Mesenchymal stem cell (in vitro differentiated cells and primary cell): ENCODE results near the gene EMB. TPM values are rescaled to one million over a fixed set of nuclear protein-coding genes. Genes with fewer than 3 reads are reported as not detected.
"Not testable (repeated sequence)": the region's sequence is repeated elsewhere in the genome, so short reads cannot be mapped to it uniquely, and the experiment has no call there.

Source experiments
- DNase-seq: peaks from one replicate; pipeline ENCODE4 v3.0.0-alpha.2; 2013
- H2AFZ ChIP-seq: one replicate; pipeline ENCODE4 v1.6.1; 2013; ENCODE audit warnings: low read depth, mild to moderate bottlenecking, control low read depth, inconsistent platforms, low read length, moderate library complexity
- H2AK5ac ChIP-seq: 2 replicates; pipeline ENCODE4 v1.6.1; 2013; ENCODE audit warnings: low read length, moderate library complexity, mild to moderate bottlenecking, inconsistent platforms; ENCODE audit not compliant: severe bottlenecking
- H2BK120ac ChIP-seq: one replicate; pipeline ENCODE4 v1.6.1; 2013; ENCODE audit warnings: low read depth, mild to moderate bottlenecking, inconsistent platforms, low read length, moderate library complexity
- H2BK12ac ChIP-seq, 2 experiments: one replicate each; pipeline ENCODE4 v1.6.1; 2013; ENCODE audit warnings: inconsistent platforms in 2 of 2, low read length in 2 of 2, mild to moderate bottlenecking in 2 of 2, moderate library complexity in 2 of 2, control low read depth in 1 of 2
- H2BK15ac ChIP-seq: one replicate; pipeline ENCODE4 v1.6.1; 2013; ENCODE audit warnings: mild to moderate bottlenecking, low read depth, inconsistent platforms; ENCODE audit not compliant: poor library complexity, severe bottlenecking
- H2BK5ac ChIP-seq: 2 replicates; pipeline ENCODE4 v1.6.1; 2013; ENCODE audit warnings: low read depth, mild to moderate bottlenecking, low read length, control low read depth, inconsistent platforms; ENCODE audit not compliant: poor library complexity, severe bottlenecking
- H3K14ac ChIP-seq, 2 experiments: one replicate each; pipeline ENCODE4 v1.6.1; 2013; ENCODE audit warnings: inconsistent platforms in 2 of 2, low read length in 2 of 2, control low read depth in 1 of 2, mild to moderate bottlenecking in 1 of 2, moderate library complexity in 1 of 2
- H3K18ac ChIP-seq, 2 experiments: one replicate each; pipeline ENCODE4 v1.6.1; 2013; ENCODE audit warnings: inconsistent platforms in 2 of 2, low read length in 2 of 2, control low read depth in 1 of 2, low read depth in 1 of 2, mild to moderate bottlenecking in 1 of 2
- H3K23ac ChIP-seq, 2 experiments: one replicate each; pipeline ENCODE4 v1.6.1; 2013; ENCODE audit warnings: inconsistent platforms in 2 of 2, low read length in 2 of 2, mild to moderate bottlenecking in 2 of 2, moderate library complexity in 2 of 2, control low read depth in 1 of 2
- H3K27ac ChIP-seq: 2 replicates; pipeline ENCODE4 v1.5.1; 2013; ENCODE audit warnings: mild to moderate bottlenecking, moderate library complexity, low read length, control low read depth, inconsistent platforms; ENCODE audit not compliant: poor library complexity, severe bottlenecking
- H3K27me3 ChIP-seq, 2 experiments: 2 replicates each; pipeline versions ENCODE4 v1.6.1 to v1.7.0; 2013; ENCODE audit warnings: low read length in 2 of 2, mild to moderate bottlenecking in 2 of 2, moderate library complexity in 2 of 2, control low read depth in 1 of 2, inconsistent platforms in 1 of 2; ENCODE audit not compliant: control insufficient read depth in 1 of 2, insufficient read depth in 1 of 2
- H3K36me3 ChIP-seq, 2 experiments: 2 replicates each; pipeline versions ENCODE4 v1.6.1 to v1.7.0; 2013; ENCODE audit warnings: low read length in 2 of 2, control low read depth in 1 of 2, inconsistent platforms in 1 of 2, low read depth in 1 of 2, mild to moderate bottlenecking in 1 of 2; ENCODE audit not compliant: insufficient read depth in 2 of 2, control insufficient read depth in 1 of 2
- H3K4ac ChIP-seq, 2 experiments: one replicate each; pipeline ENCODE4 v1.6.1; 2013; ENCODE audit warnings: inconsistent platforms in 2 of 2, low read length in 2 of 2, mild to moderate bottlenecking in 2 of 2, moderate library complexity in 2 of 2, control low read depth in 1 of 2, low read depth in 1 of 2
- H3K4me1 ChIP-seq: 2 replicates; pipeline ENCODE4 v1.6.1; 2013; ENCODE audit warnings: low read depth, low read length, control low read depth; ENCODE audit not compliant: control insufficient read depth, insufficient read depth
- H3K4me2 ChIP-seq: 2 replicates; pipeline ENCODE4 v1.6.1; 2013; ENCODE audit warnings: low read length, mild to moderate bottlenecking, inconsistent platforms; ENCODE audit not compliant: poor library complexity, severe bottlenecking
- H3K4me3 ChIP-seq, 2 experiments: 2 replicates each; pipeline versions ENCODE4 v1.5.1 to v1.7.0; 2013; ENCODE audit warnings: low read length in 2 of 2, mild to moderate bottlenecking in 2 of 2, control low read depth in 1 of 2, low read depth in 1 of 2; ENCODE audit not compliant: insufficient read depth in 1 of 2
- H3K79me1 ChIP-seq: replicated peaks from 2 replicates; pipeline ENCODE4 v1.6.1; 2013; ENCODE audit warnings: mild to moderate bottlenecking, control low read depth, low read length, inconsistent platforms; ENCODE audit not compliant: poor library complexity, severe bottlenecking
- H3K9ac ChIP-seq: 2 replicates; pipeline ENCODE4 v1.7.0; 2013; ENCODE audit warnings: mild to moderate bottlenecking, low read length, moderate library complexity
- H3K9me3 ChIP-seq: 2 replicates; pipeline ENCODE4 v1.7.0; 2013; ENCODE audit warnings: mild to moderate bottlenecking, low read length; ENCODE audit not compliant: control insufficient read depth
- H4K8ac ChIP-seq: one replicate; pipeline ENCODE4 v1.6.1; 2013; ENCODE audit warnings: inconsistent platforms, mild to moderate bottlenecking, low read length, moderate library complexity
- H4K91ac ChIP-seq: one replicate; pipeline ENCODE4 v1.6.1; 2013; ENCODE audit warnings: mild to moderate bottlenecking, low read length, inconsistent platforms
- WGBS: methylation state at CpG from one replicate; pipeline ENCODE4 v1.1.7; 2013; ENCODE audit warnings: mixed read lengths; 5-methylcytosine and 5-hydroxymethylcytosine counted together
- polyA plus RNA-seq, 2 experiments: library from polyadenylated mRNA; stranded (reverse); fragments of 200-250 nt; gene quantifications; one replicate each; pipeline ENCODE4 v1.2.3, GENCODE V29; 2013

EMB gene
- 2.1 TPM for polyA plus RNA-seq (2013, experiment 1 of 2)
- polyA plus RNA-seq (2013, experiment 2 of 2): 2.2 TPM

DNA sequence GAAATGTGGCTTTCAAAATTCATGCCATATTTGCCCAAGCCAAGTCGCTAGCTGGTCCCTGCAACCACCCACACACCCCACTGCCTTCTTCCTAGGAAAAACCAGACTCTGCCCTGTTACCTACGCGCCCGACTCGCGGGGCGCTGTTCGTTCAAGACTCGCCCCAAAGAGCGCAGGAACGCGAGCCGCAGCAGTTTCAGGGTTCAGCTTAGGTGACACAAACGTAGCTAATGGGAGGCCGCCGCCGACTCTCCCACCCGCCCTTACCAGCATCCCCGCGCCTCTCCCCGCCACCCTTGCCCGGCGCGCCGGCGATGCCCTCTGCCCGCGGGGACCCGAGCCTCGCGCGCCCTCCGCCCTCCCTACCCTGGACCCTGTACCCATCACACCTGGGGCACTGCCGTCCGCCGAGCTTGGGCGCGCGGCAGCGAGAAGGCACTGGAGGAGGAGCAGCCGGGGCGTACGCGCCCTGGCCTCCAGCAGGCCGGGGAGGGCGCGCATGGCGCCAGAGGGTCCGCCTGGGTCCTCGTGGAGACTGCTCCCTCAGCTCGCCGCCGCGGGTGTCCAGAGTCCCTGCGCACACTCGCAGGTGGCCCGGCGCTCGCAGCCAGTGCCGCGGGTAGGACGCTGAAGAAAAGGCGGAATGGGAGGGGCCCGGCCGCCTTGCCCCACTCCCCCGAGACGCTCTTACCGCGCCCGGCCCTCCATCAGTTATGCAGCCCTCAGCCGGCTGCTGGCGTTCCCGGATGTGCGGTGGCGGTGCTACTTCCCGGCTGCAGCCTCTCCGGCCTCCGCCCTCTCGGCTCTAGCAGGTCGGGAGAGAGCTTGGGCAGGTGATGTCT, at the start of gene EMB:
TSS of gene EMB (minus strand) at position 638 of the 842 bp plus-strand sequence. CDS start at position 501, 137 bp downstream.
- H3K27me3 ChIP-seq: peaks cover 0 to 5% of the 10 kb centered on the region in 2 experiments
- peak within 1 kb of the TSS; percentile 68 to 72 for H3K4me3 ChIP-seq
- peaks cover 9% of the 10 kb centered on the region for H3K4me1 ChIP-seq
- H4K91ac ChIP-seq: peak within 1 kb of the TSS; percentile 46
- no peaks in the 10 kb centered on the region for H3K79me1 ChIP-seq
- no peak within 1 kb of the TSS for H3K23ac ChIP-seq
- H4K8ac ChIP-seq: peak within 1 kb of the TSS; percentile 69
- no peak within 1 kb of the TSS for H2AK5ac ChIP-seq
- H3K18ac ChIP-seq: no peak within 1 kb of the TSS
- H2BK12ac ChIP-seq: no peak within 1 kb of the TSS
- WGBS: 1% methylated on average over 61 of the region's 80 CpGs
- peak within 1 kb of the TSS; percentile 80 for H2AFZ ChIP-seq
- H3K4ac ChIP-seq: no peak within 1 kb of the TSS
- H2BK120ac ChIP-seq: peak within 1 kb of the TSS; percentile 61
- H3K14ac ChIP-seq: peak within 1 kb of the TSS in 1 of 2 experiments; percentile 29
- peak within 1 kb of the TSS; percentile 57 for H2BK15ac ChIP-seq
- H3K4me2 ChIP-seq: peak within 1 kb of the TSS; percentile 81
- H2BK5ac ChIP-seq: no peak within 1 kb of the TSS
- DNase-seq: peak; percentile 29
- peak within 1 kb of the TSS; percentile 38 for H3K9ac ChIP-seq
- no peaks in the 10 kb centered on the region for H3K36me3 ChIP-seq
- H3K9me3 ChIP-seq: no peaks in the 10 kb centered on the region
- no peak within 1 kb of the TSS for H3K27ac ChIP-seq

DNA sequence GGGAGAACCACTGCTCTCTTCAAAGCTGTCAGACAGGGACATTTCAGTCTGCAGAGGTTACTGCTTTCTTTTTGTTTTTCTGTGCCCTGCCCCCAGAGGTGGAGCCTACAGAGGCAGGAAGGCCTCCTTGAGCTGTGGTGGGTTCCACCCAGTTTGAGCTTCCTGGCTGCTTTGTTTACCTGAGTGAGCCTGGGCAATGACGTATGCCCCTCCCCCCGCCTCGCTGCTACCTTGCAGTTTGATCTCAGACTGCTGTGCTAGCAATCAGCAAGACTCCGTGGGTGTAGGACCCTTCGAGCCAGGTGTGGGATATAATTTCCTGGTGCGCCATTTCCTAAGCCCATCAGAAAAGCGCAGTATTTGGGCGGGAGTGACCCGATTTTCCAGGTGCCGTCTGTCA, 48.4 kb upstream of the EMB start:
- DNase-seq, H2BK5ac ChIP-seq, H3K14ac ChIP-seq, H3K18ac ChIP-seq, H3K27me3 ChIP-seq, H2AK5ac ChIP-seq, H3K27ac ChIP-seq, H4K8ac ChIP-seq, H3K36me3 ChIP-seq, H3K9me3 ChIP-seq, H3K9ac ChIP-seq, H3K79me1 ChIP-seq, H2BK120ac ChIP-seq, H3K4me1 ChIP-seq, H2BK12ac ChIP-seq, H2AFZ ChIP-seq, H3K4me3 ChIP-seq, H3K23ac ChIP-seq, H2BK15ac ChIP-seq, H4K91ac ChIP-seq, H3K4me2 ChIP-seq, H3K4ac ChIP-seq: not testable (repeated sequence)
- 92% methylated on average over 10 of the region's 10 CpGs for WGBS

- not testable (repeated sequence) for DNase-seq, H3K4me2 ChIP-seq, H3K23ac ChIP-seq, H2BK15ac ChIP-seq, H3K4me3 ChIP-seq, H3K36me3 ChIP-seq, H4K8ac ChIP-seq, H3K9me3 ChIP-seq, H2BK12ac ChIP-seq, H3K4me1 ChIP-seq, H3K14ac ChIP-seq, H4K91ac ChIP-seq, H3K27me3 ChIP-seq, H3K9ac ChIP-seq, H2BK5ac ChIP-seq, H2AK5ac ChIP-seq, H3K79me1 ChIP-seq, H2AFZ ChIP-seq, H3K4ac ChIP-seq, H2BK120ac ChIP-seq, H3K27ac ChIP-seq, H3K18ac ChIP-seq
- WGBS: 48% methylated on average over 2 of the region's 2 CpGs
Measured at GRCh38 chr5:50478790-50479189, 37.7 kb upstream of the EMB start.

DNA sequence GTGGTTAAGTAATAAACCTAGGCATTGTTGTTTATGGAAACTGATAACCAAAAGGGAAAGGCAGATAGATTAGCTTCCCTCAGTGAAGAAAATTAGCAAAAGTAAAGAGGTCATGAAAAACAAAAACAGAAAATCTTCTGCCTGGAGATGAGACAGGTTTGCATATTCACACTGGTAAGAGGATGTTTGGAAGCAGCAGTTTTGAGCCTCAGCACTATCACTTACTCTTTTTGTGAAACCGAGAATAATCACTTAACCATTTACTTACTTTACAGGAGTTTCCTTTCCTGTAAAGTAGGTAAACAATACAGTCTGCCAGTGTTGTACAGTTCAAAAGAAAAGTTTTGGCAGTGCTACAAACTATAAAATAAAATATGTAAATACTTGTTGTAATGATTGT, 35.5 kb upstream of the EMB start:
- no peaks in the 10 kb centered on the region for H3K4me1 ChIP-seq
- no peak overlapping the region for H4K8ac ChIP-seq
- no peaks in the 10 kb centered on the region for H3K79me1 ChIP-seq
- no peaks in the 10 kb centered on the region for H3K27me3 ChIP-seq
- no peak overlapping the region for H2BK15ac ChIP-seq
- no peak overlapping the region for H3K4me2 ChIP-seq
- H3K9ac ChIP-seq: no peak overlapping the region
- H2BK5ac ChIP-seq: no peak overlapping the region
- no peak for DNase-seq
- H2AK5ac ChIP-seq: no peak overlapping the region
- no peak overlapping the region for H3K18ac ChIP-seq
- peaks cover 1% of the 10 kb centered on the region for H3K9me3 ChIP-seq
- no peak overlapping the region for H4K91ac ChIP-seq
- no peak overlapping the region for H2BK120ac ChIP-seq
- H3K4ac ChIP-seq: no peak overlapping the region
- no peak overlapping the region for H2BK12ac ChIP-seq
- H3K14ac ChIP-seq: no peak overlapping the region
- no peak overlapping the region for H3K4me3 ChIP-seq
- H3K27ac ChIP-seq: no peak overlapping the region
- no peak overlapping the region for H3K23ac ChIP-seq
- no CpG with 5 or more reads among the region's 1 CpG for whole genome bisulfite sequencing
- no peak overlapping the region for H2AFZ ChIP-seq
- no peaks in the 10 kb centered on the region for H3K36me3 ChIP-seq
